ENCODE measurements around the gene CSMD2. TPM values are rescaled to one million over a fixed set of nuclear protein-coding genes. Genes with fewer than 3 reads are reported as not detected.

The CSMD2 gene
- total RNA-seq, 4 donors from 2014 or later: 0.16 to 1.00 (median 0.27) TPM; not detected in 1

DNA sequence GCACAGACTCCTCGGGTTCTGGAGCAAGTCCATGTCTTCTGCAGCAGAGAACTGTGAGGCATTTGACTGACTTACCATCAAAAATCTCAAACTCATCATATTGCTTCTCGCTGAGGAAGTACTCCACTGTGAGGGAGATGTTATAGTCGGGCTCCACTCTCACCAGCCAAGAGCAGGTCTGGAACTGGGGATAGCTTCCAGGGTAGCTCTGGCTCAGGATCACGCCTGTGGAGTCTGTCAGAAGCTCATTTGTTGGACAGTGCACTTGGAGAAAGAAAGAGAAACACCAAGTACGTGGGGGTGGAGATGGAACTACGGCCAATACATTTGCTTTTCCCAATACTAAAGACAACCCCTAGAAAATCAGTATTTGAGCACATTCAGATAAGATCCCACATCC lies 581.5 kb downstream of the CSMD2 start:
- no peak overlapping the region for H3K4me3 ChIP-seq
- DNase-seq: no peak

DNA sequence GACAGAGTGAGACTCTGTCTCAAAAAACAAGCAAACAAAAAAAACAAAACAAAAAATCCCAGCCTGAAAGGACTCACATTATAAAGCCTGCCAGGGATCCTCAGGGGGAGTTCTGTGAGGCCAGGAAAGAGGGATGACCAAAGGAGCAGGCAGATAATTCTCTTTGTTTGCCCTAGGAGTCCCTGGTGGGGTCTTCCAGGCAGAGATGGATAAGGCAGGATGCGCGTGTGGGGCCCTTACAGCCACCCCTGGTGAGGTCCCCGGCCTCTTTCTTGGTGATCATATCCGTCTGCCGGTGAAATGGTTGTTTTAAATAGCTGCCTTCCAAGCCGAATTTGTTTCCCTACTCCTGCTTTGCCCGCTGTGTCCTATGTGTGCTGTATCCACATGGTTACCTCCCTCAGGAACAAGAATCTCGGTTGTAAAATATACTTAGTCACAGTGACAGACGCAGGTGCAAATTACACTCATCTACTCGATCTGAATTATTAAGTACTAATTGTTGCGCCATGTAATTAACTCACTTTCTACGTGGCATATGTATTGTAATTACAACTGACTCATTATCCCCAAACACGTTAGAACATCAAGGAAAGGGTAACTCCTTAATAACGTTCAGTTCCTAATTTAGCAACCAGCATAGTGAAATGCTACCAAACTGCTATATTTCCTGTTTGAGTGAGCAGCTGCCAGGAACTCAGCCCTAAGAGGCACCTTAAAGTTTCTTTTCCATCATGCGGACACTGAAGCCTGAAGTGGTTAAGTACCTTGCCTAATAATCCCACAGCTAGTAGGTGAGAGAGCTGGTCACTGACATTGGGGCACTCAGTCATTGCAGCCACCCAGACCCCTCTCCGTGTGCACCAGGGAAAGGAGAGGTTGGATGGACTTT lies 586.2 kb downstream of the CSMD2 start:
- intact Hi-C loops (cut with DNase I; ENCODE audit: low total_unique reads): no loop called here
- Histone ChIP-seq H3K4me3 (no peak overlapping the region), H3K27ac (no peak overlapping the region), H3K36me3 (no peaks in the 10 kb centered on the region), H3K4me1 (peaks cover 0 to 15% (median 0%) of the 10 kb centered on the region in 4 donors), H3K27me3 (no peaks in the 10 kb centered on the region), H3K9me3 (no peaks in the 10 kb centered on the region)
- in situ Hi-C loops (cut with MboI; ENCODE audit: low pct_ligation_motif_present in 1 of 4, low pct_unique_long_range_greater_than_20kb in 1 of 4, low sequenced_read_pairs in 3 of 4): no loop called here
- WGBS, 2 donors (ENCODE audit: low coverage in 1 of 2): 69 to 74% methylated on average over 14 to 16 of the region's 16 CpGs
- TF ChIP-seq POLR2AphosphoS5 (IDR thresholded peaks at IDR 0.05): no peak
- TF ChIP-seq, protein P1, sequence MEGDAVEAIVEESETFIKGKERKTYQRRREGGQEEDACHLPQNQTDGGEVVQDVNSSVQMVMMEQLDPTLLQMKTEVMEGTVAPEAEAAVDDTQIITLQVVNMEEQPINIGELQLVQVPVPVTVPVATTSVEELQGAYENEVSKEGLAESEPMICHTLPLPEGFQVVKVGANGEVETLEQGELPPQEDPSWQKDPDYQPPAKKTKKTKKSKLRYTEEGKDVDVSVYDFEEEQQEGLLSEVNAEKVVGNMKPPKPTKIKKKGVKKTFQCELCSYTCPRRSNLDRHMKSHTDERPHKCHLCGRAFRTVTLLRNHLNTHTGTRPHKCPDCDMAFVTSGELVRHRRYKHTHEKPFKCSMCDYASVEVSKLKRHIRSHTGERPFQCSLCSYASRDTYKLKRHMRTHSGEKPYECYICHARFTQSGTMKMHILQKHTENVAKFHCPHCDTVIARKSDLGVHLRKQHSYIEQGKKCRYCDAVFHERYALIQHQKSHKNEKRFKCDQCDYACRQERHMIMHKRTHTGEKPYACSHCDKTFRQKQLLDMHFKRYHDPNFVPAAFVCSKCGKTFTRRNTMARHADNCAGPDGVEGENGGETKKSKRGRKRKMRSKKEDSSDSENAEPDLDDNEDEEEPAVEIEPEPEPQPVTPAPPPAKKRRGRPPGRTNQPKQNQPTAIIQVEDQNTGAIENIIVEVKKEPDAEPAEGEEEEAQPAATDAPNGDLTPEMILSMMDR (IDR thresholded peaks at IDR 0.05): no peak
- no peak for TF ChIP-seq EP300 (IDR thresholded peaks at IDR 0.05; ENCODE audit: low read depth)
- no peak for TF ChIP-seq POLR2A (IDR thresholded peaks at IDR 0.05)
- DNase-seq: no peak

More for the DNA sequence above, 581.5 kb downstream of the CSMD2 start:
- in situ Hi-C loops (cut with MboI; ENCODE audit: low pct_ligation_motif_present in 1 of 4, low pct_unique_long_range_greater_than_20kb in 1 of 4, low sequenced_read_pairs in 3 of 4) (no loop called here), intact Hi-C loops (cut with DNase I; ENCODE audit: low total_unique reads) (no loop called here)
- Histone ChIP-seq H3K27me3 (no peaks in the 10 kb centered on the region), H3K9me3 (no peaks in the 10 kb centered on the region), H3K27ac (no peak overlapping the region), H3K4me1 (no peaks in the 10 kb centered on the region), H3K36me3 (no peaks in the 10 kb centered on the region)
- TF ChIP-seq POLR2A (IDR thresholded peaks at IDR 0.05) (no peak), POLR2AphosphoS5 (IDR thresholded peaks at IDR 0.05) (no peak), EP300 (IDR thresholded peaks at IDR 0.05; ENCODE audit: low read depth) (no peak)
- TF ChIP-seq, protein P1 (IDR thresholded peaks at IDR 0.05): no peak
- 43 to 57% methylated on average over 3 to 6 of the region's 6 CpGs for WGBS, 2 donors (ENCODE audit: low coverage in 1 of 2)

GRCh38 chr1:33577663-33578062 lies 587.4 kb downstream of the CSMD2 start:
- 60 to 68% methylated on average over 4 to 9 of the region's 9 CpGs for WGBS, 2 donors (ENCODE audit: low coverage in 1 of 2)

GRCh38 chr1:33576821-33577599 lies 588.0 kb downstream of the CSMD2 start:
- H3K27me3 ChIP-seq: no peaks in the 10 kb centered on the region
- DNase-seq: no peak
- in situ Hi-C loops (cut with MboI; ENCODE audit: low pct_ligation_motif_present in 1 of 4, low pct_unique_long_range_greater_than_20kb in 1 of 4, low sequenced_read_pairs in 3 of 4): no loop called here
- 65 to 80% methylated on average over 6 to 11 of the region's 11 CpGs for WGBS, 2 donors (ENCODE audit: low coverage in 1 of 2)
- peaks cover 0 to 15% (median 0%) of the 10 kb centered on the region in 4 donors for H3K4me1 ChIP-seq
- no peak overlapping the region for H3K4me3 ChIP-seq
- H3K36me3 ChIP-seq: no peaks in the 10 kb centered on the region
- no peak for TF ChIP-seq POLR2A (IDR thresholded peaks at IDR 0.05)
- TF ChIP-seq POLR2AphosphoS5 (IDR thresholded peaks at IDR 0.05): no peak
- TF ChIP-seq, protein P1 (IDR thresholded peaks at IDR 0.05): no peak
- no peak for TF ChIP-seq EP300 (IDR thresholded peaks at IDR 0.05; ENCODE audit: low read depth)
- H3K27ac ChIP-seq: no peak overlapping the region
- H3K9me3 ChIP-seq: no peaks in the 10 kb centered on the region
- intact Hi-C loops (cut with DNase I; ENCODE audit: low total_unique reads): no loop called here

More at GRCh38 chr1:33577663-33578062, 587.4 kb downstream of the CSMD2 start:
- peaks cover 0 to 15% (median 0%) of the 10 kb centered on the region in 4 donors for H3K4me1 ChIP-seq
- H3K36me3 ChIP-seq: no peaks in the 10 kb centered on the region
- TF ChIP-seq POLR2AphosphoS5 (IDR thresholded peaks at IDR 0.05) (no peak), POLR2A (IDR thresholded peaks at IDR 0.05) (no peak), EP300 (IDR thresholded peaks at IDR 0.05; ENCODE audit: low read depth) (no peak)
- no peak overlapping the region for H3K27ac ChIP-seq
- in situ Hi-C loops (cut with MboI; ENCODE audit: low pct_ligation_motif_present in 1 of 4, low pct_unique_long_range_greater_than_20kb in 1 of 4, low sequenced_read_pairs in 3 of 4): no loop called here
- no peaks in the 10 kb centered on the region for H3K9me3 ChIP-seq
- no peaks in the 10 kb centered on the region for H3K27me3 ChIP-seq
- intact Hi-C loops (cut with DNase I; ENCODE audit: low total_unique reads): no loop called here
- DNase-seq: no peak
- H3K4me3 ChIP-seq: no peak overlapping the region

All from transverse colon (tissue), 4 donors.